Muscle of leg (tissue), 11 donors: ENCODE measurements around the gene RNF152. TPM values are rescaled to one million over a fixed set of nuclear protein-coding genes. Genes with fewer than 3 reads are reported as not detected.

Source experiments
- DNase-seq: peaks from one replicate; pipeline ENCODE4 v3.0.0; 2013
- H3K27ac ChIP-seq: one replicate; pipeline ENCODE4 v1.5.1; 2013; ENCODE audit warnings: mild to moderate bottlenecking, low read length, control low read depth
- H3K27me3 ChIP-seq: one replicate; pipeline ENCODE4 v1.6.1; 2013; ENCODE audit warnings: low read length; ENCODE audit not compliant: control insufficient read depth, insufficient read depth
- H3K36me3 ChIP-seq: one replicate; pipeline ENCODE4 v1.6.1; 2013; ENCODE audit warnings: low read length; ENCODE audit not compliant: control insufficient read depth, insufficient read depth
- H3K4me1 ChIP-seq: one replicate; pipeline ENCODE4 v1.6.1; 2013; ENCODE audit warnings: low read length; ENCODE audit not compliant: control insufficient read depth, insufficient read depth
- H3K4me3 ChIP-seq: one replicate; pipeline ENCODE4 v1.5.1; 2013; ENCODE audit warnings: low read length, control low read depth
- H3K9me3 ChIP-seq: replicated peaks from 2 replicates; pipeline ENCODE4 v1.6.1; 2013; ENCODE audit warnings: low read depth, low read length; ENCODE audit not compliant: control insufficient read depth
- WGBS: methylation state at CpG from one replicate; pipeline ENCODE4 v1.1.5; 2013; ENCODE audit warnings: missing lambda C conversion rate; ENCODE audit not compliant: insufficient coverage; 5-methylcytosine and 5-hydroxymethylcytosine counted together
- polyA plus RNA-seq, 8 donors: library from polyadenylated mRNA; unstranded; fragments of 120-200 nt; gene quantifications; one replicate each; pipeline versions ENCODE4 v1.2.1 to v1.2.3, GENCODE V29; 2013; ENCODE audit warnings: inconsistent platforms in 1 of 8, low replicate concordance in 1 of 8; ENCODE audit not compliant: insufficient read length in 8 of 8, insufficient read depth in 1 of 8
- total RNA-seq: library from RNA; stranded (reverse); fragments of 120-200 nt; gene quantifications from one replicate; pipeline ENCODE4 v1.2.4, GENCODE V29; 2013

The RNF152 gene
- total and polyA plus RNA-seq, 9 donors = 3.6 to 8.1 (median 4.3) TPM

- no CpG with 5 or more reads among the region's 2 CpGs for WGBS
- no peaks in the 10 kb centered on the region for H3K36me3 ChIP-seq
Observed at GRCh38 chr18:61766266-61766884, 126.4 kb downstream of the RNF152 start.

GRCh38 chr18:61765097-61765496 lies 127.7 kb downstream of the RNF152 start:
- H3K4me3 ChIP-seq = no peak overlapping the region
- H3K9me3 ChIP-seq = no peaks in the 10 kb centered on the region
- no peaks in the 10 kb centered on the region for H3K4me1 ChIP-seq
- H3K27me3 ChIP-seq = no peaks in the 10 kb centered on the region
- no peaks in the 10 kb centered on the region for H3K36me3 ChIP-seq
- WGBS = 51% methylated on average over 4 of the region's 6 CpGs
- H3K27ac ChIP-seq = no peak overlapping the region
- no peak for DNase-seq

More at GRCh38 chr18:61766266-61766884, 126.4 kb downstream of the RNF152 start:
- H3K27ac ChIP-seq = no peak overlapping the region
- no peaks in the 10 kb centered on the region for H3K4me1 ChIP-seq
- no peaks in the 10 kb centered on the region for H3K9me3 ChIP-seq
- no peak overlapping the region for H3K4me3 ChIP-seq
- no peak for DNase-seq
- H3K27me3 ChIP-seq = no peaks in the 10 kb centered on the region

DNA sequence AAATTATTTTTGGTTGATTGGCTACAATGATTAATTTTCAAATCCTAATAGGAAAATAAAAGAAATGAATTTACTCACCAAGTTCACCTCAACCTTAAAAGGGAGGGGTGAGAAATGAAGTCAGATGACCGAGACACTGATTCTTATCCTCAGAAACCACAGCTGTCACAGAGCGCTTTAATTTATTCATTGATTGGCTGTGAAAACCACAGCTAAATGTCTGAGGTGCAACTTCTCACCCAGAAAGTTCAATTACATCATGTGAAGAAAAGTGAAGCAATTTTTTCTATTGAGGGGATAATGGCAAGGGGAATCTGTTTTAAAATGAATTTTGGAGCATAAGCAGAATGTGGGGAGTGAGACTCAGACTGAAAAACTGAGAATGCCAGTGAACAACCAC lies 128.4 kb downstream of the RNF152 start:
- no peak for DNase-seq
- Histone ChIP-seq H3K27ac (no peak overlapping the region), H3K36me3 (no peaks in the 10 kb centered on the region), H3K4me1 (no peaks in the 10 kb centered on the region), H3K9me3 (no peaks in the 10 kb centered on the region), H3K4me3 (no peak overlapping the region), H3K27me3 (no peaks in the 10 kb centered on the region)
- WGBS = no CpG with 5 or more reads among the region's 2 CpGs

GRCh38 chr18:61761875-61762274 lies 130.9 kb downstream of the RNF152 start:
- Histone ChIP-seq H3K27ac (no peak overlapping the region), H3K4me3 (no peak overlapping the region), H3K27me3 (no peaks in the 10 kb centered on the region), H3K36me3 (no peaks in the 10 kb centered on the region), H3K4me1 (no peaks in the 10 kb centered on the region), H3K9me3 (no peaks in the 10 kb centered on the region)
- no peak for DNase-seq
